GM21529 (cell line): ENCODE measurements around the gene BPHL.
"Not testable (repeated sequence)": the region's sequence is repeated elsewhere in the genome, so short reads cannot be mapped to it uniquely, and the experiment has no call there.

Experiments used
- ATAC-seq: cut with Tn5 transposase; IDR thresholded peaks from one replicate; pipeline ENCODE4 v1.9.1; 2021; ENCODE audit not compliant: unreplicated experiment

BPHL gene

GRCh38 chr6:3118353-3119039, at the start of gene BPHL:
Gene BPHL (plus strand): TSS chr6:3118711. CDS start chr6:3118741, 30 bp downstream.
- ATAC-seq: peak; percentile 92

- no peak for ATAC-seq
Observed at GRCh38 chr6:3071568-3071967, 46.9 kb upstream of the BPHL start.

GRCh38 chr6:3072798-3073197, 45.7 kb upstream of the BPHL start:
- no peak for ATAC-seq

- no peak for ATAC-seq
Observed at GRCh38 chr6:3073382-3073781, 45.1 kb upstream of the BPHL start.

GRCh38 chr6:3075772-3076113, 42.8 kb upstream of the BPHL start:
- no peak for ATAC-seq

GRCh38 chr6:3076320-3076719, 42.2 kb upstream of the BPHL start:
- no peak for ATAC-seq

- ATAC-seq: no peak
Observed at GRCh38 chr6:3077430-3077829, 41.1 kb upstream of the BPHL start.

GRCh38 chr6:3078952-3079351, 39.6 kb upstream of the BPHL start:
- ATAC-seq: not testable (repeated sequence)

- no peak for ATAC-seq
Observed at GRCh38 chr6:3079682-3080081, 38.8 kb upstream of the BPHL start.

GRCh38 chr6:3081960-3082359, 36.6 kb upstream of the BPHL start:
- ATAC-seq: no peak

GRCh38 chr6:3085074-3085473, 33.4 kb upstream of the BPHL start:
- ATAC-seq: no peak

GRCh38 chr6:3086282-3086946, 32.1 kb upstream of the BPHL start:
- no peak for ATAC-seq

- ATAC-seq: no peak
Observed at GRCh38 chr6:3088446-3088845, 30.1 kb upstream of the BPHL start.

GRCh38 chr6:3088968-3089367, 29.5 kb upstream of the BPHL start:
- ATAC-seq: no peak

- no peak for ATAC-seq
Observed at GRCh38 chr6:3090013-3090412, 28.5 kb upstream of the BPHL start.

GRCh38 chr6:3094815-3095214, 23.7 kb upstream of the BPHL start:
- no peak for ATAC-seq

GRCh38 chr6:3102875-3103274, 15.6 kb upstream of the BPHL start:
- ATAC-seq: no peak

GRCh38 chr6:3108746-3109414, 9.6 kb upstream of the BPHL start:
- ATAC-seq: no peak

GRCh38 chr6:3109761-3110160, 8.8 kb upstream of the BPHL start:
- ATAC-seq: no peak

GRCh38 chr6:3114377-3114776, 4.1 kb upstream of the BPHL start:
- no peak for ATAC-seq

- ATAC-seq: no peak
Observed at GRCh38 chr6:3117912-3118352, 579 bp upstream of the BPHL start.

- peak; percentile 39 for ATAC-seq
Observed at GRCh38 chr6:3119040-3119723, 671 bp downstream of the BPHL start.
